8988T (cell line): ENCODE measurements around the gene ATXN1.

ENCODE experiments used
- DNase-seq: peaks from one replicate; pipeline ENCODE4 v3.0.0; 2011

Gene ATXN1

DNA sequence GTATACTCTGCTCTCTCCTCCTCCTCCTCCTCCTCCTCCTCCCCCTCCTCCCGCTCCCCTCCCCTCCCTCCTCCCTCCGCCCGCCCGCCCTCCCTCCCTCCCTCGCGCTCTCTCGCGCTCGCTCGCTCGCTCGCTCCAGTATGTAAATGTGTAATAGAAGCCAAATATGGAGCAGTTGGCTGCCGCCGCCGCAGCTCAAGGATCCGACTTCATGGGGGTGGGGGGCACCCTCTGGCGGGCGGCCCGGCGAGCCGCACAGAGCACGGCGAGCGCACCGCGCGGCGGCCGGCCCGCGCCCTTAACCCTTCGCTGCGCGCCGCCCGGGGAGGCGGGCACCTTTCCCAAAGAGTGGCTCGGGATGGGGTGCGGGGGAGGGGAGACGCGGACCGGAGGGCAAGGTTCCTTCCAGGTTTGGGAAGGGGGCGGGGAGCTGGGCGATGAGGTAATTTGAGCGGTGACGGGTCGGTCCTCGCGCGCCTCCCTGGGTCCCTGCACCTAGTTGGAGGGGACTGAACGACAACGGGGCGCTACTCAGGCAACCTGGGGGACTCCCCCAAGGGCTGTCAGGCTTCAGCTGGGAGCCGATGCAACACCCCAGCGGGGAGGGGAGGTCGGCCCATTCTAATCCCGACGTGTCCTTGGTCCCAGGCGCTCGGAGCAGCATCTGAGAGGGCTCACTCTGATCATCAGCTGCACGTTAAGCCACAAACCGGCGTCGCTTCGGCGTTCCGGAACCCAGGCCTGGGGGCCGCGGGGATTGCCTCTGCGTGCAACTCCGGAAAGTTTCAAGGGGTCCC lies 409 bp upstream of the ATXN1 start:
- DNase-seq = peak; percentile 78

DNA sequence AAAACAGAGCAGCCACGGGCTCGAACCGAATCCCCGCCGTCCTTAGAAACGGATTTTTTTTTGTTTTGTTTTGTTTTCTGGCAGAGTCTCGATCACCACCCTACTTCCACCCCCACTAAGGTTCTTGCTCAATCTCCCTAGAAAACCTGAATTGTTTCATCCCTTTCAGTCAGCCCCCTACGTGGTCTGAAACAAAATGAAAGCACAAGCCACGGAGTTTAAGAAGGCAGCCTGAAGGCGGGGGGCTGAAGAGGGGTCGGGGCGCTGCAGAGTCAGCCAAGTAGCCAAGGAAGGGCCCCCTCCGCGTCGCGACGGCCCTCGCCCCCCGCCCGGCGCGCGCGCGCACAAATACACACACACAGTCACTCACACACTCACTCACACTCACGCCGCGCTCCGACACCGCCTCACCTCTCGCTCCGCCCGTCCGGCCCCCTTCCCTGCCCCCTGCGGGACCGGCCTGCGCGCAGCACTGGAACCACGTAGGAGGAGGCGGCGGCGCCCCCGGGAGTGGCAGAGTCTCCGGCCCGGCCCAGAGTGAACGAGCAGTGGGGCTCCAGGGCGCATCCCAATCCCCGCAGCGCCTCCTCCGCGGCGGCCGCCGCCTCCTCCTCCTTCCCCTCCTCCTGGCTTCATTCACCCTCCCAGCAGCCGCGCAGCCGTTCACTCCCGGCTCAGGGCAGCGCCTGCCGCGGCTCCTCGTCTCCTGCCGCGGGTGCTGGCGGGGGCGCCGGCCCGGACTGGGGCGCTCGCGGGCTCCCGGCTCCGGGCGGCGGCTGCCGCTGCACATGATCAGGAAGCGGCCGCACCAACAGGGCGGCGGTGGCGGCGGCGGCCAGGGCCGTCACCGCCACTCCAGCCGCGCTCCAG lies 1.4 kb downstream of the ATXN1 start:
- DNase-seq = peak; percentile 85

DNA sequence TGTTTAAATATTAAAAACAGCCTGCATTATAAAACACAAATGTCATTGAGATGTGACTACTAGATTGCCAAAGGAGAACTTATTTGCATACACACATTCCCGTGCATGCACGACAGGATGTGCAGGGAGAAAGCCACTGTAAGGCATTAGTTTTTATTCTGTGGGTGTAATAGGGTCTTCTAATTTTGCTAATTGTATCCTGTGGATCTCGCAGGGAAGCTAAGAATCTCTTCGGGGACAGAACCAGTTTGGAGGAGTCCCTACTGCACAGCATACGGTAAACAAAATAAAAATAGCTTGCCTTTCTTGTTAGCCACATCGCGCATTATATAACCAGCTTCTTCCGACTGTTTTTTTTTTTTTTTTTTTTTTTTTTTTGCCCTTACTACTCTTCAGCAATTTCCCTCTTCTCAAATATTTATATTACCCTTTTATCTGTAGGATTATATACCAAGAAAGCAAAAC lies 2.0 kb downstream of the ATXN1 start:
- no peak for DNase-seq

- no peak for DNase-seq
Measured at GRCh38 chr6:16758163-16758975, 2.9 kb downstream of the ATXN1 start.

GRCh38 chr6:16757332-16757731 lies 3.9 kb downstream of the ATXN1 start:
- DNase-seq = no peak

DNA sequence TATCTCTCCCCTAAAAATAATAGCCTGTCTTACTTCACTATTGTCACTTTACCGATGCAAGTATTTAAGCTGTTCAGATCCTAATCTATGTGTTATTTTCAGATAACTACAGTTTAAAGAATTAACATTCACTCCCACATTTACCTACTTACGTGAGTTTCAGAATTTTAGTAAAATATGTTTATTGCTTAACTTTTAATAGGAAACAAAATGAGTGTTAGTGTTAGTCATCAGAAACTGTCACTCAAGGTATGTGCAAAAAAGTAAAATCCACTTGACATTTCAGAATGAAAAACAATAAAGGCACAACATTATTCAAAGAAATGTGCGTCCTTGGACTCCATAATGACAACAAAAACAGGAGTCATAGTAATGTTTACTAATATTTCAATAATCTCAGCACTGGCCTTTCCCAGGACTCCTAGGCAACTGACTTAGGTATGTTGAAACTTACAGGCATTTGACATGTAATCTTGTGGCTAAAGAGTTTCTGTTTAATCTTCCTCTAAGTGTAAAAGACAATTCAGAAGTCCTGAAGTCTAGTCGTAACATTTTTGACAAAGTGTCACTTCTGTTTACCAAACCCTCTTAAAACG lies 4.5 kb downstream of the ATXN1 start:
- DNase-seq = no peak

GRCh38 chr6:16755544-16755943 lies 5.7 kb downstream of the ATXN1 start:
- no peak for DNase-seq

GRCh38 chr6:16754876-16755275 lies 6.4 kb downstream of the ATXN1 start:
- DNase-seq = no peak

GRCh38 chr6:16754274-16754673 lies 7.0 kb downstream of the ATXN1 start:
- DNase-seq = no peak

GRCh38 chr6:16753341-16753740 lies 7.9 kb downstream of the ATXN1 start:
- DNase-seq = no peak

DNA sequence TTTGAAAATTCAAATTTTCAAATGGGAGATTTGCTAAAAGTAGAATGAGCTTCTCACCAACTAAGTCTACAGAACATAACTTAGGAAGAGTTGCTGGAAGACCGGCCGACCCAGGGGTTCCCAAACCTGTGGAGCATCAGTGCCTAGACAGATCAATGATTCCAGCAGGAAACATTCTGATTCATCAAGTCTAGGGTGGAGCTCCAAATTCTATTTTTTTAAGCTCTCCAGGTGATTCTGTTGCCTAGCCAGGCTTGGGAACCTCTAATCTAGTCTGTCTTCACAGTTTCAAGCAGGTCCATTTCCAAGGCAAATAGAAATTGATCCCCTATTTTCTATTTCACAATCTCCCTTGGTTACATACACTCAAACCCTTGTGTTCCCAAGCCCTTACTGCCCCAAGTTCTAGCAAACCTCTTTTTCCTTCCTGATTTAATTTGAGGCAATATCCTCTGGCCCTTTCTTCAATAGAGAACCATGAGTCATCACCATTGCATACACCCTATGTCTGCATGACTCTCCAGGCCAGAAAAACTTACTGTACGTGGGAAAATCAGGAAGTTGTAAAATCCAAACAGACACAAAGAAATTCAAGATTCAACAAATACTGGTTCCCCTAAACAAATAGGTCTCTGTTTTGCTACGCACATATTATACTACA lies 8.9 kb downstream of the ATXN1 start:
- DNase-seq = no peak

DNA sequence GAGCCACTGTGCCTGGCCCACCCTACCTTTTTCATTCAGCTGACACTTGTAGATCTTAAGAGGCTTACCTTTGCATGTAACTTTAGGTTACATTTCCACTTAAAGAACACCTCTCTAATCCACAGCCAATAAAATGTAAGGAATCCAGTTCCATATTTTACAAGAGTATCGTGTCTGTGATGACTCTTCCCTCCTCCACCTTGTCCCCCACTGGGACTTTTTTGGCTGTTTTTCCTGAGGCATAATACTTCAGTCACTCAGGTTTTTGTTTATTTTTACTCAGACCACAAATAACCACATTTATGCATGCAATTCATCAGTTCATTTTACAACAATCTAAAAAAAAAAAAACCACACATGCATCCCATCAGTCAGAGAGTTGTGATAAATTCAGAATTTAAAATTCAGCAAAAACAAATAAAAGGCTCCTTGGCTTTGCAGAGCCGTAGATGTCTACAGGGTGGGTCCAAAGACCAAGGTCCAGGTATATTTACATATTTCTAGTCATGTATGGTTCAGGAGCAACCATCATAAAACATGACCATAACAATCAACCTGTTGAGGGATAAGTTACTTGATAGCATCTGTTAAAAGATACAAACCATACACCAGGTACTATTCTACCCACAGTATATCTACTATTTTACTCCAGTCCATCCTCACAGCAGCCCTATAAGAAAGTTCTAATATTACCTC lies 9.9 kb downstream of the ATXN1 start:
- no peak for DNase-seq

DNA sequence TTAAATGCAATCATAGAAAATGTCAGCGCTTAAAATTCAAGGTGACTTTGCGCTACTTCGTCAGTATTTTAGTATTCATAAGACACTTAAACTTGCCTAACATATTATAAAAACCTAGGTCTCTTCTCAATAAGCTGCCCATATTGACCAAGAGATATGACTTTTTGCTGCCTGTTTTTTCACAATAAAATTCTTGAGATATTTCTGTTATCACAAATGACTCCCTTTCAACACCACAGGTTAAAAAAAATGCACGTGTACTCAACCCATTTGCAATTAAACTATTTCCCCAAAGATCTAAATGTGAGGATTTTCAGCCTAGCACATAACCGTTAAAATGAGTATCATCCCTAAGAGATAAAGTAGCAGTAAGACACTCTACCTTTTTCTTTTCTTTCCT lies 10.7 kb downstream of the ATXN1 start:
- no peak for DNase-seq

- DNase-seq = no peak
Measured at GRCh38 chr6:16749516-16750485, 11.5 kb downstream of the ATXN1 start.

GRCh38 chr6:16748025-16748319 lies 13.3 kb downstream of the ATXN1 start:
- DNase-seq = no peak

DNA sequence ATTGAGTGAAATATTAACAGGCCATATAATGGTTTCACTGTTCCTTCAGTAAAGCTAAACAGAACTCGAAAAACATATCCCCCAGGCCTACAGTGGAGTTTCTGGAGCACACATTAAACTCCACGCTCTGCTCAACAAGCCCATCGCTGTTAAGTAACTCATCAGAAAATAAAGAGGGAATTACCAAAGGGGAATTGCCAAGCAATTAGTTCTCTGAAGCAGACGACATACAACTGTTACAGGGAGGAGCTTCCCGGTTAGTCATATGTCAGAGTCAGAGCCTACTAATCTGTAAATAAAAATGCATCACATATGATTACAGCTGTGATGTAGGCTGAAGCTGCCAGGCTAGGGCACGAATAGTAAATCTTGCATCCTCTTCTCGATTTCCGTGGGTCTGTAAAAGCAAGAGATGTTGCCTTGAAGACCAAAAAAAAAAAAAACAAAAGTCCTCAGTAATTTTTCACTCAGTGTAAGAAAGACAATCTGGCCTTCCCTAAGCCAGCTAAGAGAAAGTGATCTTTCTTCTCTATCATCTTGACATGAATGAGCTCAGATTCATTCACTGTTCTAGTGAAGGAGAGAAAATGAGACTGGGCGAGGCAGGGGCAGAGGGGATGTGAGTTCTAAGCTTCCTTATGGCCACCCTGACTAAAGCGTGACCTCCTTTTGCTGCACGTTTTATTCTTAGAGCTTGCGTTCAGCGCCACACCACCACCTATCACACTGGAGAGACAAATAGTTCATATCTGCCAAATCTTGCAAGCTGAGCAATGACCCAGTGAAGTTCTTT lies 13.8 kb downstream of the ATXN1 start:
- no peak for DNase-seq

- no peak for DNase-seq
Measured at GRCh38 chr6:16746812-16747211, 14.4 kb downstream of the ATXN1 start.

DNA sequence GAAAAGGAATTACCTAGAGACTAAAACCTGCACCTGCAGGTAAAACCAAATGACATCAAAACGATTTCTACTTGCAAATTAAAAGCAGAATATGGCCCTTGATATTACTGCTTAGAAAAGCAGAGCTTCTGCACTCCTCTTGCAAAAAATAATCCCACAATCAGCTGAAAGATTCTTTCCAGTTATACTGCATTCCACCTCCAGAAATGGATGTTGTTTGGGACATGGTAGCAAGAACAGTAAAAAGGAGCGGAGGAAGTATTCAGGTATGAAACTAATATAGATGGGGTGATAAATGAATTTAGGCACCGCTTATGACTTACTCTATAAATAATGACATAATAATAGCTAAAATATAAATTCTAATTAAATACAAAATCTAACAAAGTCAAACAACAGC lies 14.9 kb downstream of the ATXN1 start:
- DNase-seq = no peak

- no peak for DNase-seq
Measured at GRCh38 chr6:16743664-16744210, 17.5 kb downstream of the ATXN1 start.
